Measurements from ENCODE around the gene IDH3A.
A peak's percentile ranks its signal among the peaks of the same experiment; 100 is the strongest.

The IDH3A gene

GRCh38 chr15:78149068-78149804 is at the start of gene IDH3A:
IDH3A (plus strand) TSS chr15:78149362; CDS start chr15:78149404, 42 bp downstream.
- peak; percentile 93 for FAIRE-seq

GRCh38 chr15:78100886-78101285 is 48.3 kb upstream of the IDH3A start:
- DNase-seq (ENCODE audit: extremely low spot score, insufficient read length, low read depth) (no peak), FAIRE-seq (no peak)

More at GRCh38 chr15:78149068-78149804, at the start of gene IDH3A:
- peak; percentile 94 for DNase-seq (ENCODE audit: extremely low spot score, insufficient read length, low read depth)

GRCh38 chr15:78101423-78102105 is 47.6 kb upstream of the IDH3A start:
- DNase-seq (ENCODE audit: extremely low spot score, insufficient read length, low read depth) (no peak), FAIRE-seq (no peak)

DNA sequence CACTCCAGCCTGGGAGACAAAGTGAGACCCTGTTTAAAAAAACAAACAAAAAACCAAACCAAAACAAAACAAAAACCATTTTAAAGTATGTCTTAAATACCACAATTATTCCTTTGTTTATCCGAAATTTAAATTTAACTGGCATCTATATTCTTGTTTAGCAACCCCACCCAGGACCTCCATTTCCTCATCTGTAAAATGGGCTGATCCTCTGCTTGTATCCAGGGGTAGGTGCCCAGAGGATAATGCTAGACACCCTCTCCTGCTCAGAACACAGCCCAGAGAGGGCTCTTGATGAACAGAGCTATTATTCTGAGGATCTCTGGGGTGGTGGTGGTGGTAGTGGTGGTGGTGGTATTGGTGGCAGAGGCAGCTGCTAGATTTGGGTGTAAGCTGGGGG is 47.0 kb upstream of the IDH3A start:
- DNase-seq (ENCODE audit: extremely low spot score, insufficient read length, low read depth) (no peak), FAIRE-seq (no peak)

DNA sequence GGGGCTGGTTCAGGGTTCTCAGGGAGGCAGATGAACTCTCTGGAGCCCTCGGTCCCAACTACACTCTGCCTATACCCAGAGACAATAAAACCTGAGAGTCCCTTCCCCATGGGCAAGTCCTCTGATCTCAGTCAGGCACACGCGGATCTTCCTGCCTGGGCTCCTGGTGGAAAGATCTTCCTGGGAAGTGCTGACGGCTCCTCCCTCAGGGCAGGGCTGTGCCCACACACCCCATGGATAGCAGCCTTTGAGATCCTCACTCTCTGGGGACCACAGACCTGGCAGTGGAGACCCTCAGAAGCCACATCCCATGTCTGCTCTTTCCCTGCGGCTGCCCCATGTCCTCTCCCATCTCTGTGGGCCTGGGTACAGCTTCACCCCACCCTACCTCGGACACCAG is 46.4 kb upstream of the IDH3A start:
- DNase-seq (ENCODE audit: extremely low spot score, insufficient read length, low read depth), result no peak

DNA sequence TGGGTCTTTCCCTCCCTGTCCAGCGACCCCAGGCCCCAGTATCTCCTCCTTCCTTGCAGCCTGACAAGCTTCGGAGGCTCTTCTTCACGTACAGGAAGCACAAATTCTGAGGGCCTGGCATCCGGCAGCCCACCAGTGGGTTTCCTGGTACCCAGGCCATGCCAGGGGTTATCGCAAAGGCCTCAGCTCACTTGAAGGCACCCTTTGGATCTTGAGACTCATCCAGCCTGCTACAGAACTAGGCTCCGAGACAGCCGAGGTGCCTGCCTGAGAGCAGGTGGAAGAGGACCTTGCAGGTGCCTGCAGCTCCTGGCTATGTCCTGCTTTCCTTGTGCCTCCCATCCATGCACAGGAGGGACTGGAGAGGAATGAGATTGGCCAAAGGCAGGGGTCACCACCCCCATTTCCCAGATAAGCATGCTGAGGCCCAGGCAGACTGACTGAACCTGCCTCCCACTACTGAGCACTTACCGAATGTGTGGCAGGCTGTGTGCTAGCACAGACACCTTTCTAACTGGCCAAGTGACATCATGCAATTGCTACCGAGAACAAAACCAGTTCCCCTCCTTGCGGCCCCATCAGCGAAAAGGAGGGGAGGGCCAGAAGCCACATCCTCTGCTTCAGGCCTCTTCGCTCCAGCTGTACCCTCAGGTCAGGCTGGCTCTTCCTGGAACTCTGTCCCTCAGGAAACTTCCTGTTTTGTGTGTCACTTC is 45.6 kb upstream of the IDH3A start:
- FAIRE-seq (peak; percentile 90), DNase-seq (ENCODE audit: extremely low spot score, insufficient read length, low read depth) (peak; percentile 58)

More for the DNA sequence above, 46.4 kb upstream of the IDH3A start:
- no peak for FAIRE-seq

DNA sequence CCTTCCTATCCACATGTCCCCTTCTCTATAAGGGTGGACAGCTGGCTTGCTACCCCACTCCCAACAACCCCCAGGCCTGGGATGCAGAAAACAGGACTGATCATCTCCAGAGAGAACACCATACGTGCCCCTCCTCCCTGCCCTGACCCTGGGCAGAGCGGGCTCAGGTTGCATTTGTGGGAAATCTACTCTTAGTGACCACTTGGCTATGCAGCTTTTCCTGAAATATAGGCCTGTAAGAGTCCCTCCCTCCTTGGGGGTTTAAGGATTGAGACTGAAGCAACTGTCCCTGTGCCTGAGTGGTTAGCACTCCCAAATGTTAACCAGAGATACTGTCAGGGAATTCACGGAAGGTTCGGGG is 45.1 kb upstream of the IDH3A start:
- FAIRE-seq, result no peak

DNA sequence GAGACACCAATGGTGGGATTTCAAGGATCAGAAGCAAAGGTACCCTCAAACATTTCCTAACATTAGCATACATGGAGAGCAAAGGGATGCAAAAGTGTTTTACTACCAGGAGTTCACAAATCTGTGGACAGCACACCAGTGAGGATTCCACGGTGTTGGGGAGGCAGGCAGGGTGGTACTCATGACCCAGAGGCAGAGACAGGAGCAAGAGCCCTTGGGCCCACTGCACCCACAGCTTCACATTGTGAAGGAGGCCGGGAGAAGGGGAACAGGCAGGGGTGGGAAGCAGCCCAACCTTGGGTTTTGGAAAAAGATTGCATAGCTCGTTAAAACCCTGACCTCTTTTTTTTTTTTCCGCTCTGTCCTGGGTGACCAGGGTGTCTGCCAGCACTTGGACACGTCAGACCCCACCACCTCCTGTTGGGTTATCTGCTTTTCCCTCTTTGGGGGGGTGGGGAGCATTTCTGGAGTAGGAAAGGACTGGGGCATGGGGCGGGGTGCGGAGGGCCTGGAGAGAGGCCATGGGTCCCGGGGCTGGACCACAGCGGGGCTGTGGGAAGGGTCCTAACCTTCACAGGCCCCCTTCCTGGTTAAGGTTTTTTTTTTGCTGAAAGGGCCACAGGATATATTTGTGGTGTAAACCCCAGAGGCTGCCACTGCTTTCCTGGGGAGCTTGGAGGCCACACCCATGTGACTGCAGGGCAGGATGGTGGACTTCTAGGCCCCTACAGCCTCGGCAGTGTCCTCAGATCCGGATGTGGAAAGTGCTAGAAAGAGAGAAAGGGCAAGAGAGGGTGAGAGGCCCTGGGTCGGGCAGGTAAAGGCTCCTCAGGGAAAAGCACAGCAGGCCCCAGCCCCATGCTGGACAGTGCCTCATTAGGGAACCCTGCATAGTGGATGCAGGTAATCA is 44.3 kb upstream of the IDH3A start:
- no peak for FAIRE-seq
- DNase-seq (ENCODE audit: extremely low spot score, insufficient read length, low read depth), result no peak

More for the DNA sequence above, 45.1 kb upstream of the IDH3A start:
- no peak for DNase-seq (ENCODE audit: extremely low spot score, insufficient read length, low read depth)

GRCh38 chr15:78105476-78106241 is 43.5 kb upstream of the IDH3A start:
- FAIRE-seq (peak; percentile 71), DNase-seq (ENCODE audit: extremely low spot score, insufficient read length, low read depth) (no peak)

DNA sequence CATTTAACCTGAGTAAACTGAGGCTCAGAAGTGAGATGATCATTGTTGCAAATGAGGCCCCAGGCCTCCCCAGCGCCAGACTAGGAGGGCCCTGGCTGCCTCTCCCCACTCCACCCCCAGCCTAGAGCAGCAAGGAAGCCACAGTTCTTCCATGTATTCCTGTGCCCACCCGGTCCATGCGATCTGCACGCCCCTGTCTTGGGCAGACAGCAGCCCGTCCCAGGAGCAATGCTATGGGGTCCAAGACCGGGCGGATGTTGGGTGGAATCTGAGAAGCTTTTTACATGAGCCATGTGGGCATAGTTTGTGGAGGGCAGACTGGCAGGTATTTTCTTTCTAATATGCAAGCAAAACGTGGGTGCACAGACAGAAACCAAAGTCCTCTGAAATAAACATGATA is 41.7 kb upstream of the IDH3A start:
- FAIRE-seq (no peak), DNase-seq (ENCODE audit: extremely low spot score, insufficient read length, low read depth) (no peak)

DNA sequence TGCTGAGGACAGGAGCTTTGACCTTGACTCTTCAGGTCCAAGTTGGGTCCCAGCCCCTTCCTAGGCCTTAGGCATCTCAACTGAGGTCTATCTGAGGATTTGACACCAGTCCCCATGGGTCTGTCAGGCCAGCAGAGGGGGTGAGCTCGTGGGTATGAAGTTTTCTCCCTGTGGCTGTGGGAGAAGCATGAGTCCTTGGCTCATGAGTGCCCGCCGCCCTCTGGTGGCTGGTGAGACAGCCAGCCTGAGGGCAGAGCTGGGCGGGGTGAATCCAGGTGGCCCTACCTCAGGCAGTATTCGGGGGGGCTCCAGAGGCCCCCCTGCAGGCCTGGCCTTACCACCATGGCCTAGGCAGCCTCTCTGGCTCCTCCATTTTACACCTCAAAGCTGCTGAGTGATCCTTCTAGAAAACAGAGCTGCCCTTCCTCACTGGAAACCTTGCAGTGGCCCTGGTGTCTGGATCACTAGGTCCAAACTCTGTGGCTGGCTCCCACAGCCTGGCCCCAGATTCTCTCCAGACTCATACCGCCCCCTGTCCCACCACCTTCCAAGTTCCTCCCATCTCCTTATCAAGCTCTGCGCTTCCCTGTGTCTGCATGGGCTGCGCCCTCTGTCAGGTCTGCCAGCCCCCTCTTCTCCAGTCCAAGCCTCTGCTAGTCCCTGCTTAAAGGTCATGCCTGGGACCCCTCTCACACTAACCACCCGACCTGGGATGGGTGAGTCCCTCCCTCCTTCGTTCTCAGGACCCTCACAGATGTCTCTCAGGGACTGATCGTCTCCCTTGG is 40.7 kb upstream of the IDH3A start:
- FAIRE-seq, result peak; percentile 82
- peak; percentile 67 for DNase-seq (ENCODE audit: extremely low spot score, insufficient read length, low read depth)

DNA sequence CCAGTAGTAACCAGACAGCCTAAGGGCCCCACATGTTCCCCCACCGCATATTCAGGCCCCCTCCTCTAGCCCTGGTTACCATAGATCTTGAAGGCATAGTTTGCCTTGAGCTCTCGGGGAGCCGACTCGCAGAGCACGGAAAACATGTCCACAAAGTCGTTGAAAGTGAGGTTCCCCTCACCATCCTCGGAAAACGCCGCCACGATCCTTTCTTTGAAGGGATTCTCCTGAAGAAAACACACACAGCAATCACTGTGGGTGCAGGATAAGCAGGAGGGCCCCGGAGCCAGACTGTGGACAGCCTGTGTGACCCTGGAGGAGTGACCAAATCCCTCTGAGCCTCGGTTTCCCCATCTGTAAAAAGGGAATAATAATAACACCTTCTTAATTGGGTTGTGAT is 40.0 kb upstream of the IDH3A start:
- no peak for FAIRE-seq
- no peak for DNase-seq (ENCODE audit: extremely low spot score, insufficient read length, low read depth)

DNA sequence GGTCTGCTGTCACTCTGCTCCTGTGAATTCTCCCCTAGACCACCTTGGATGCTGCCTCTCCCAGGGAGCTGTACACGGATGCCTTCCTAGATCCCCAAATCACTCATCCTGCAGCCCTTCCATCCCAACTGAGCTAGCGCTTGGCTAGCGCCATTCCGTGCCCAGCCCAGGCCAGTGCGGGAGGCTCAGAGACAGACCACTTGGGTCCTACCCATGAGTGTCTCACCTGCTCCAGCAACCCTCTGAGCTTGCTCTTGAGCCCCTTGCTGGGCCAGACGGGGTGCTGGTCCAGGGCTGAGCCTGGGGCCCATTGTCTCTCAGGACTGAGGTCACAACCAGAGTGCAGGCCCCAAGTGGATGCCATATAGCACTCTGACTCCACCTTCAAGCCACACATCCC is 39.1 kb upstream of the IDH3A start:
- no peak for DNase-seq (ENCODE audit: extremely low spot score, insufficient read length, low read depth)
- no peak for FAIRE-seq

- no peak for FAIRE-seq
- no peak for DNase-seq (ENCODE audit: extremely low spot score, insufficient read length, low read depth)
These were observed 38.2 kb upstream of the IDH3A start for GRCh38 chr15:78110916-78111475.

- DNase-seq (ENCODE audit: extremely low spot score, insufficient read length, low read depth), result no peak
- FAIRE-seq, result no peak
These were observed 37.4 kb upstream of the IDH3A start for GRCh38 chr15:78111788-78112187.

DNA sequence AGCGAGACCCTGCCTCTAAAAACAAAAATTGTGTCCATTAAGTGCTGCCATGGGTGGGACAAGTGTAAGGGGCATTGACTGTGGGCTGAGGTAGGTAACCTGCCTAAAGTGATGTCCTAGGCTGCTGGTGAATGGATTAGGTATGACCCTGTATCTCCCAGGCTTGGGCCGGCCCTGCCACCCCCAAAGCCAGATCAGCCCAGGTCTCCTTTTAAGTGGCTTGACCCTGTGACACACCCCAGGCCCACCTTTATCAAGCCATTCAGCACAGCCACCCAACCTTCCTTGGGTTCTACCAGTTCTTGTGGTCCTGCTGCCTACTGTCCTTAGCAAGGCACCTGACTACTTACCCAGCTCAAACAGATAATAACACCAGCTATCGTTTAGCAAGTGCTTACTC is 36.6 kb upstream of the IDH3A start:
- FAIRE-seq (no peak), DNase-seq (ENCODE audit: extremely low spot score, insufficient read length, low read depth) (no peak)

GRCh38 chr15:78120523-78120922 is 28.6 kb upstream of the IDH3A start:
- FAIRE-seq (no peak), DNase-seq (ENCODE audit: extremely low spot score, insufficient read length, low read depth) (no peak)

DNA sequence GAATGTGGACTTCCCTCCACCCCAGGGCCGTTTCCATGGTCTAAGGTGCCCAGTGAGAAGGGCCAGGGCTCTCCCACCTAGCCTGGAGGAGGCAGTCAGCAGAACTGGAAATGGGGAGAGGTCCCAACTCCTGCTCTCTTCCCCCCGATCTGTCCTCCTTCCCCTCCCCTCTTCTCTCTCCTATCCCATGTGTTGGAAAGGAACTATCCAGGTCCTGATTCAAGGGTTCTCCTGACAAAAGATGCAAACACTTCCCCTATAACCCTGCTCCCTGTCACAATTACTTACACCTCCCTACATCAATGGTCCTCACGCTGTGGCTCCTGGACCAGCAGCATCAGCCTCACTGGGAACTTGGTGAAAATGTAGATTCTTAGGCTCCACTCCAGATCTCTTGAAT is 23.9 kb upstream of the IDH3A start:
- FAIRE-seq (no peak), DNase-seq (ENCODE audit: extremely low spot score, insufficient read length, low read depth) (no peak)
